GM21576 (cell line): ENCODE data around the gene CIB1.
A peak's percentile ranks its signal among the peaks of the same experiment; 100 is the strongest.
"Not testable (repeated sequence)": the region's sequence is repeated elsewhere in the genome, so short reads cannot be mapped to it uniquely, and the experiment has no call there.

ENCODE experiments used
- ATAC-seq: cut with Tn5 transposase; IDR thresholded peaks from one replicate; pipeline ENCODE4 v1.9.1; 2021; ENCODE audit warnings: mild to moderate bottlenecking, moderate library complexity; ENCODE audit not compliant: unreplicated experiment

The CIB1 gene

GRCh38 chr15:90233387-90234095 is at the start of gene CIB1:
Gene CIB1, minus strand, starts transcription at chr15:90233941. Its CDS starts 56 bp downstream, at chr15:90233885.
- ATAC-seq: peak; percentile 85

GRCh38 chr15:90281637-90282036 is 47.9 kb upstream of the CIB1 start:
- not testable (repeated sequence) for ATAC-seq

- not testable (repeated sequence) for ATAC-seq
These were observed 47.0 kb upstream of the CIB1 start for GRCh38 chr15:90280743-90281142.

GRCh38 chr15:90278467-90278866 is 44.7 kb upstream of the CIB1 start:
- not testable (repeated sequence) for ATAC-seq

- ATAC-seq: no peak
These were observed 37.9 kb upstream of the CIB1 start for GRCh38 chr15:90271459-90272166.

GRCh38 chr15:90270502-90271150 is 36.9 kb upstream of the CIB1 start:
- no peak for ATAC-seq

- no peak for ATAC-seq
These were observed 34.7 kb upstream of the CIB1 start for GRCh38 chr15:90268415-90268814.

- no peak for ATAC-seq
These were observed 32.7 kb upstream of the CIB1 start for GRCh38 chr15:90266485-90266884.

- no peak for ATAC-seq
These were observed 32.3 kb upstream of the CIB1 start for GRCh38 chr15:90266061-90266431.

- peak; percentile 92 for ATAC-seq
These were observed 31.7 kb upstream of the CIB1 start, which contains the start of gene NGRN for GRCh38 chr15:90265271-90266060. Gene NGRN, plus strand, starts transcription at chr15:90265672. Its CDS starts 41 bp downstream, at chr15:90265713.

GRCh38 chr15:90264671-90265070 is 30.9 kb upstream of the CIB1 start:
- no peak for ATAC-seq

GRCh38 chr15:90262426-90262825 is 28.7 kb upstream of the CIB1 start:
- no peak for ATAC-seq

- no peak for ATAC-seq
These were observed 28.1 kb upstream of the CIB1 start for GRCh38 chr15:90261811-90262210.

GRCh38 chr15:90260731-90261130 is 27.0 kb upstream of the CIB1 start:
- not testable (repeated sequence) for ATAC-seq

GRCh38 chr15:90259524-90259923 is 25.8 kb upstream of the CIB1 start:
- no peak for ATAC-seq

- ATAC-seq: no peak
These were observed 24.0 kb upstream of the CIB1 start for GRCh38 chr15:90257776-90258175.

GRCh38 chr15:90249203-90249863 is 15.6 kb upstream of the CIB1 start, which contains the start of gene TTLL13:
Gene TTLL13, plus strand, starts transcription at chr15:90249556. Its CDS starts 1,075 bp downstream, at chr15:90250631.
- peak; percentile 49 for ATAC-seq

- ATAC-seq: no peak
These were observed 15.1 kb upstream of the CIB1 start for GRCh38 chr15:90248789-90249202.

- ATAC-seq: no peak
These were observed 10.3 kb upstream of the CIB1 start for GRCh38 chr15:90243943-90244639.
